HL-60/S4 (cell line): Measurements from ENCODE around the gene ADH7.
"Not testable (repeated sequence)": the region's sequence is repeated elsewhere in the genome, so short reads cannot be mapped to it uniquely, and the experiment has no call there.

Experiments used
- in situ Hi-C: fragments of 300-500 bp; cut with MboI; formaldehyde crosslinking; loops from 2 replicates; pipeline ENCODE4 v1.14.3; 2022; ENCODE audit warnings: low sequenced_read_pairs

The ADH7 gene

DNA sequence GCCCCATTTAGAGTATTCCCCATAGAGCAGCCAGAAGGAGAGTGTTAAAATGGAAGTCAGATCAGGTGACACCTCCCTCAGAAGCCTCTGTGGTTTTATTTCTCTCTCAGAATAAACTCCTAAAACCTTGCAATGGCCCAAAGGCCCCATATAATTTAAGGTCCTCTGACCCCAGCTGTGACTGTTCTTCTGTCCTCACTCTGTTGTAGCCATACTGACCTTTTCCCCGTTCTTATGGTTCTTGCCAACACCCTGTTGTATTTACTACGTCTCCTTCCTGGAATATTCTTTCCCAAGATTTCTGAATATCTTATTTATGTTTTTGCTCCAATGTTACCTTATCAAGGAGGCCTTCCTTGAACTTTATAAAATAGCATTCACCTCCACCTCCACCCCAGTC lies 18.0 kb downstream of the ADH7 start:
- in situ Hi-C loops = no loop called here

DNA sequence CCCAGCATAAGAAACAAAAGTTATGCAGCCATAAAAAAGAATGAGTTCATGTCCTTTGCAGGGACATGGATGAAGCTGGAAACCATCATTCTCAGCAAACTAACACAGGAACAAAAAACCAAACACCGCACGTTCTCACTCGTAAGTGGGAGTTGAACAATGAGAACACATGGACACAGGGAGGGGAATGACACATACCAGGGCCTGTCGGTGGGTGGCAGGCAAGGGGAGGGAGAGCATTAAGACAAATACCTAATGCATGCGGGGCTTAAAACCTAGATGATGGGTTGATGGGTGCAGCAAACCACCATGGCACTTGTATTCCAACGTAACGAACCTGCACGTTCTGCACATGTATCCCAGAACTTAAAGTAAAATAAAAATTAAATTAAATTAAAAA lies 19.4 kb downstream of the ADH7 start:
- in situ Hi-C loops = not testable (repeated sequence)

DNA sequence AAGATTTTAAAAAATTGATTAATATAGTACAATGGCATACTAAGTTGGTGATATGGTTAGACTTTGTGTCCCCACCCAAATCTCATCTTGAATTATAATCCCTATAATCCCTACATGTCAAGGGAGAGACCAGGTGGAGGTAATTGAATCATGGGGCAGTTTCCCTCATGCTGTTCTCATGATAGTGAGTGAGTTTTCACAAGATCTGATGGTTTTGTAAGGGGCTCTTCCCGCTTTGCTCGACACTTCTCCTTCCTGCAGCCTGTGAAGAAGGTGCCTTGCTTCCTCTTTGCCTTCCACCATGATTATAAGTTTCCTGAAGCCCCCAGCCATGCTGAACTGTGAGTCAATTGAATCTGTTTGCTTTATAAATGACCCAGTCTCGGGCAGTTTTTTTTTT lies 20.2 kb downstream of the ADH7 start:
- in situ Hi-C loops = not testable (repeated sequence)

DNA sequence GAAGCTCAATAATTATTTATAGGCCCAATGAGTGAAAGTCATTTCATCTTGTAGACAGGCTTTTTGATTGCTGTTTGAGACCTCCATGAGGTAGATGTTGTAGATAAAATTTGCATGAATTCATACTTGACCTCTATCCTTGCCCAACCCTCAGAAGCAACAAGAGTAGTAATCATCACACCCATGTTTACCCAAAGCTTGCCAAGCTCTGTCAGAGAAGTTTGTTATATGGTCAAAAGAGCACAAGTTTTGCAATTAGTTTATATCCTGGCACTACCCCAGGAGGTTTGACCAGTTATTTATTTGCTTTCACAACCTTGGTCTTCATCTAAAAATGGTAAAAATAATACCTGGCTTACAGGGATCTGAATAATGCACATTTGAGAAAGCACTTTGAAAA lies 20.7 kb downstream of the ADH7 start:
- in situ Hi-C loops = no loop called here

DNA sequence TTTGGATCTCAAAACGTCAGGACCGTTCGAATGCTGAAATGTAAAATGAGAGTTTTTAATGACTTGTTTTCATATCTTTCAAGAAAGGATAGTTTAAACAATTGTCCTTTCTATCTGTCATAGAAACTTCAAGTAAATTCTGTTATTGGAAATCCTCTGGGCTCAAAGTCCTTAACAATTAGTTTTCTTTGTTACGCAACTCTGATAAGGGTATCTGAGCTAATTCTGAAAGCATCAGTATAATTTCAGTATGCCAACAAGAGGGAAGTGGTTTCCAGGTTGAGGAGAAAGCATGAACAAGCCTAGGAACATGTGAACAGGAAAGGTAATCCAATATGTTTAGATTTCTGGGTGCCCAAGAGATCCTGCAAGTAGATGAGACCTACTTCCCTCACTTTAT lies 22.0 kb downstream of the ADH7 start:
- in situ Hi-C loops = no loop called here

DNA sequence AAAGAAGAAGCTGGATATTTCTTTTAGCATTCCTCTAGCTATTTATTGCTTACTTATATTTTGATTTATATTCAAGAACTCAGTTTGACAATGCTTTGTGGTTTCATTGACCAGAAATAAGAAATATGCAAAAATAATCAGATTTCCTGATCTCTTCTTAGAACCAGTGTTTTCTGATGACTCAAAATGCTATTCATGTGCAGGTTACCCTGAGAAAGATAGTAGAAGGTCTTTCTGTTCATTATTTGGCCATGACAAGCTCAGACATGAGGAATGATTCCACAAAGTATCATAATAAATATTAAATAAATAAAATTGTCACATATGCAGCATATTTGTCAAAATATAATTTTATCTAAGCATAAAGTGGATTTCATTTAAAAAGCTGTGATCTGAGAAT lies 24.1 kb downstream of the ADH7 start:
- in situ Hi-C loops = no loop called here

DNA sequence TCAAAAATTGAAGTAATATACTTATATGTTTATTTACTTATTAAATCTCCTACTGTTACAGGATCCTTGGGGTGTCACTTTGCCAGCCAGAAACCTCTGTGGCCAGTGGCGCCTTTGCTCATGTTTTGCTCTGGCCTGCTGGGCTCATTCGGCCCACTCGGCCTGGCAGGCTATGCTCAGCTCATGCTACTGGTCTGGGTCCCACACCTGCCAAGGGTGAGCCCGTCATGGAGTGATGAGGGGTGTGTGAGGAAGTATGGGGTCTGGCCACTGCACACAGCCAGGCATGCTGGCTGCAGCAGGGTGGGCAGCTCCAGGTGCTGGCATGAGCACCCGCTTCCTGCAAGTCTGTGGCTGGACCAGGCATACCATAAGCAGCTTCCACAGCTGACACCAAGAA lies 25.1 kb downstream of the ADH7 start:
- in situ Hi-C loops = no loop called here

DNA sequence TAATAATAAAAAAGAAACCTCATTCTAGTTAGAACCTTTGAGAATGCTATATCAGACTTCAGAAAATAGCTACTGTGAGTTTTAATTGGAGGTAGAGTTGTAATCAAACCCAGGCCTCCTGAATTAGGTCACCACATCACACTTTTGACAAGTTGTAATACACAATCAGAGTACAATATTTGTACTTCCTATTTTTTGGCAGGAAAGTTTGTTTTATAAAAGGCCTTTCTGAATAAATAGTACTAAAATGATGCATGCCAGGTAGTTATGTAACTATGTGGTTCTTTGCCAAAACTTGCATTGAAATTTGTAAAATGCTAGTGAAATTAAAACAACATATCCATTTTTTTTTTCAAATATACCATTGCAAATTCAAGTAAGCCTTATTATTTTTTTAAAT lies 26.8 kb downstream of the ADH7 start:
- in situ Hi-C loops = no loop called here

DNA sequence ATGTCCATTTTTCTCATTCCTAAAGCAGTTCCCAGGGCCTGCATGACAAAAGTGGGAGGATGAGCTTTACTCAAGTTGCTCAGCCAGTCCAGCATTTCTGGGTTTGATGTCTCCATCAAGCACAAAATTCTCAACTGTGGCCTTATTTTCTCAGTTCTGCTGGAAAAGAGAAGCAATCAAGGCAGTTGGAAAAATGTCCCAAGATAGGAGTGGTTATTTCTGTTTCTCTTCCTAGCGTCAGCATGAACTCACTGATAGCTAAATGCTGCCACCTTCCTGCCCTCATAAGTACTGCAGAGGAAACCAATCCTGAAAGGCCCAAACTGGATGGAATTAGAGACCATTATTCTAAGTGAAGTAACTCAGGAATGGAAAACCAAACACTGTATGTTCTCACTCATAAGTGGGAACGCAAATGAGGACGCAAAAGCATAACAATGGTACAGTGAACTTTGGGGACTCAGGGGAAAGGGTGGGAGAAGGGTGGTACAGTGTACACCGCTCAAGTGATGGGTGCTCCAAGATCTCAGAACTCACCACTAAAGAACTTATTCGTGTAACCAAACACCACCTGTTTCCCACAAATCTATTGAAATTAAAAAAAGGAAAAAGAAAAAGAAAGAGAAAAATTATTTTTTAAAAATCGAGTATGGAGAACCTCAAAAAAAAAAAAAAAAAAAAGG lies 29.6 kb downstream of the ADH7 start:
- in situ Hi-C loops = no loop called here

DNA sequence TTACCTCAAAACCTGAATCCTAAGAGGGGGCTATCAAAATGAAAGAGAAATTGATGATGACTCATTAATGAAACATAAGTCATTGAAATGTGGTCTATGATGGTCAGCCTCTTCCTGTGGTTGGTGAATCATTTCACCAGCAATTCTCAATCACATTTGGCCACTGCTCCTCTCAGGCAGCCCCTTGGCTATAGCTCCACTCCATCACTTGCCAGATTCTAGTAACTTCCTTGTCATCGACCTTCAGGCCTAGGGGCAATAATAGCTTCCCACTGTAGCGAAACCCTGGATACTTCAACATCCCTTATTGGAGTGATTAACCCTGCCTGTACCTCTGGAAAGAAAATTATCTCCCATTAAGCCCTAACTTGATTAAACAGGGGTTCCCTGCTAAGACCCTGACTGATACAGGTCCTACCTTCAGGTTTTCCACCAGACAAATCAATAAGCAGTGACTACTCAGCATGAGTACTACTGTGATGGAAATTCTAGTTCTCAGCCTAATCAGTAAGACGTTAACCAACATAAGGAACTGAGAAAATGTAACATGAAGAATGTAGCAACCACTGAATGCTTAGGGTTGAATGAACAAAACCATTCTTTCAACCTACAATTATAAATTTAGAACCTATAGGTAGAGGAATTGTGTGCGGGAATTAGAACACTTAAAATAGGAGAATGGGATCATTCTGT lies 30.4 kb downstream of the ADH7 start:
- in situ Hi-C loops = no loop called here

DNA sequence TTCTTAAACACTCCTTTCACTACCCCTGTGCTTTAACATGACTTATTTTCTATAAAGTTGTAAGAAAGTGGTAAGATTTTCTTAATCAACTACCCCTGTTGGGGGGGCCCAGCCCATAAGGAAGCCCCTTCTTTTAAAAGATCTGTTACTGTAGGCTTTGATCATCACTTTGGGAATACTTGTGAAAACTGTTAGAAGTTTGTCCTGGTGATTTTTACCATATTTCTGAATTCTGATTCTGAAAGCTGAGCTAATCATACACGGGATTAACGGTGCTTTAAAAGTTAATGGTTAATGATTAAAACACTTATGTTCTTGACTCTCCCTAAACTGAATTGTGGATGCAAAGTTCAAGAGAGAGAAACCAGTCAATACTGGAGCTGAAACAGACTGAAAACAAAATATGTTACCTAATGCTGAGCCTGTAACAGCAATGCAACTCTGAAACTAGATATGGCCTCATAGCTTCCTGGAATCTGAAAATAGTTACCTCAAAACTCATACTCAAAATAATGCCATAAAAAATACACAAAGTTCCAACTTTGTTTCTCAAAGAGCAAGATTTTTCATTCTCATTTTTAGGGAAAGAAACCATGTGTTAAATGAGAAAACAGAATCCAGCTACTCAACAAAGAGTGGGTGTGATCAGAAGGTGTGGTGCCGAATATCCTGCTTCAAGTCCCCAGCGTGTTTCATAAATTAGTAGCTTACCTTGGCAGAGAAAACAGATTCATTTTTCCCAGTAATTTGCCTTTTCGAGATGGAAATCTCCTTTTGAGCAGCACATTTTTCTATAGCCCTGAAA lies 31.6 kb downstream of the ADH7 start:
- in situ Hi-C loops = no loop called here

DNA sequence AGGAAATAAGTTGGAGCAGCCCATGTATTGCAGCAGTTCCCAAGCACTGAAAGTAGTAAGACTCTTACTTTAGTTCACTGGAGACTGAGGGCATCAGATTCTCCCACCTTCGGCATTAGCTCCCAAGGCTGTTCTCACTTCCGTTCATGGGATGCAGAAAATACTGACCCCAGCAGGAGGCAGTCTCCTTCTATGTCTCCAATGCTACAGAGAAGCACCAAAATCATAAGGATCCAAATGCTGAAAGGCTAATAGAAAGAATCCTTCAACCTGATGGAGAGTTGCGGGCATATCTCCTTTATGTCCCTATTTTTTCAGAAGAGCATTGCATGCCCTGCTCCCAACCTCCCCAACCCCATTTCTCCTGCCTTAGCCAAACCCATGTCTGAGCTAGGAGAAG lies 32.4 kb downstream of the ADH7 start:
- in situ Hi-C loops = no loop called here

DNA sequence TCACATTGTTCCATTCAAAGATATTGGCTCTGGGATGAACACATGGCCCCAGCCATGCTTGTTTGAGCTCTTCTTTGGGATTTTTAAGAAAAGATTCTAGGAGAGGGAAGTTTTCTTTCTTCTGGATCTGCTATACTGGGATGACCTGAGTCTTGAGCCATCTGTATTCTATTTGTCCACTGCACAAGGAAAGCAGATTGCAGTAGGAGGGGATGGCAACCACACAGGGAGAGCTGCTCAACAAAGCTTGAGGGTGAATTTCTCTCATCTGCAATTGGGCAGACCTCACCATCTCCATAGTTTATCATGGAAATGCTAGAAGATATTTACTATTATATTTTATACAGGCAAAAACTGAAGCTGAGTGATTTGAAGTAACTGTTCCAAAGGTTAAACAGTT lies 34.3 kb downstream of the ADH7 start:
- in situ Hi-C loops = no loop called here

DNA sequence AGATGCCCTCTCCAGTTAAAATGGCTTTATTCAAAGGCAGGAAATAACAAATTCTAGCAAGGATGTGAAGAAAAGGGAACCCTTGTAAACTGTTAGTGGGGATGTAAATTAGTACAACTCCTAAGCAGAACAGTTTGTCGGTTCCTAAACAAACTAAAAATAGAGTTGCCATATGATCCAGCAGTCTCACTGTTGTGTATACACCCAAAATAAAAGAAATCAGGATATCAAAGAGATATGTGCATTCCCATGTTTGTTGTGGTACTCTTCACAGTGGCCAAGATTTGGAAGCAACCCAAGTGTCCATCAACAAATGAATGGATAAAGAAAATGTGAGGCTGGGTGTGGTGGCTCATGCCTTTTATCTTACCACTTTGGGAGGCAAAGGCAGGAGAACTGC lies 36.1 kb downstream of the ADH7 start:
- in situ Hi-C loops = no loop called here

DNA sequence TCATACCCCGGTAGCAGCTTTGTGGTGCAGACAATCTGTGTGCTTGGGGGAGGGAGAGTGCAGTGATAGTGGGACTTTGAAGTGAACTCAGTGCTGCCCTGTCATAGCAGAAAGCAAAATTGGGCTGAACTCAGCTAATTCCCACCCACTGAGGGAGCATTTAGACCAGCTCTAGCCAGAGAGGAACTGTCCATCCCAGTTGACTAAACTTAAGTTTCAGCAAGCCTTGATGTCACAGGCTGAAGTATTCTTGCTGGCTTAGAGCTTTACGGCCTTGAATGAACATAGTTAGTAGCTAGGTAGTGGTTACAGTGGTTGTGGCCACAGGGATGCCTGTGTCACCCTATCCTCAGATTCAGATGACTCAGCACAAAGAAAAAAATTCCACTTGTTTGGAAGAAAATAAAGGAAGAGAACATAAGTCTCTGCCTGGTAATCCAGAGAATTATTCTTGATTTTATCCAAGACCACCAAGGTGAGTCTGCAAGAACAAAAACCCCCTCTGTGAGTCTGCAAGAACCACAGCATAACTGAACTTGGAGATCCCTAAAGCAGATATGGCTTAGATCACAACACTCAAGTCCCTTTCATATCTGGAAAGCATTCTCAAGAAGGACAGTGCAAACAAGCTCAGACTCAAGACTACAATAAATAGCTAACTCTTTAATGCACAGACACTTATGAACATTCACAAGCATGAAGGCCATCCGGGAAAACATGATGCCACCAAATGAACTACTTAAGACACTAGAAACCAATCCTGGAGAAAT lies 39.4 kb downstream of the ADH7 start:
- in situ Hi-C loops = no loop called here

DNA sequence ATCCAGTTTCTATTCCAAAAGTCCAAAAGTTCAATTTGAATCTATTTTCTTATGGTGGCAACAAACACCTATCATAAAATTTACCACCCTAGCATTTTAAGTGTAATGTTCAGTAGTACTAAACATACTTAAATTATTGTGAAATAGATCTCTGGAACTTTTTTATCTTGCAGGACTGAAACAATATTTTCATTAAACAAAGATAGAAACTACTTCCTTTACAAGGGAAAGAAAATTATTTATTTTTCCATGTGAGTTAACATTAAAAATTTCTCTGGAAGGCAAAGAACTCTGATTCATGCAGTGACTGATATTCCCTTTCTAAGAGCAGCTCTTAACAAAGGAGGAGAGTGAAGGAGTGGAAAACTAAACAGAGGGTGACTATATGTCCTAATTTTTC lies 40.2 kb downstream of the ADH7 start:
- in situ Hi-C loops = no loop called here

DNA sequence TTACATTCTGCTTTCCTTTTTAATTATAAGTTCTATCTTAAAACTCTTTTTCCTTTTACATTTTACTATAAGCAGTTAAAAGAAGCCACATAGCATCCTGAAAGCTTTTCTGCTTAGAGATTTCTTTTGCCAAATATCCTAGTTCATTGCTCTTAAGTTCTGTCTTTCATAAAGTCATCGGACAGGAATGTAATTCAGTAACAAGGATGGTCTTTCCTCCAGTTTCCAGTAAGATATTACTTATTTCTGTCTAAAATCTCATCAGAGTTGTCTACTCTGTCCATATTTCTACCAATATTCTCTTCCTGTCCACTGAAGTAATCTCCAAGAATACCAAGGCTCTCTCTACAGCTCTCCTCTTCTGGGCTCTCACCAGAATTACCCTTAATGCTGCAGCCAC lies 45.1 kb downstream of the ADH7 start:
- in situ Hi-C loops = no loop called here

DNA sequence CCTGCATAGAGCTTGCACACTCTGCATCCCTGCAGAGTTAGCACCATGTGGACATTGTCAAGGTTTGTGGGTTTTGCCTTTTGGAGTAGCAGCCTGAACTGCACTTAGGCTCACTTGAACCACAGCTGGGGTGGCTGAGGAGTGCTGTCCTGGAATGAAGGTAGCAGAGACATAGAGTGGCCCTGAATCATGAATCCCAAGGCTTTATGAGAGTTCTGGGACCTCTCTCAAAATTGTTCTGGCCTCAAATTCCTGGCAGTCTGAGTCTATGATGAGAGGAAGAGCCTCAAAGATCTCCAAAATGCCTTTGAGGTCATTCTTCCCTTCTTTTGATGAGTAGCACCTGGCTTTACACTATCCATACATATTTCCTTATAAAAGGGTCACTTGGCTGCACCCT lies 45.5 kb downstream of the ADH7 start:
- in situ Hi-C loops = no loop called here

DNA sequence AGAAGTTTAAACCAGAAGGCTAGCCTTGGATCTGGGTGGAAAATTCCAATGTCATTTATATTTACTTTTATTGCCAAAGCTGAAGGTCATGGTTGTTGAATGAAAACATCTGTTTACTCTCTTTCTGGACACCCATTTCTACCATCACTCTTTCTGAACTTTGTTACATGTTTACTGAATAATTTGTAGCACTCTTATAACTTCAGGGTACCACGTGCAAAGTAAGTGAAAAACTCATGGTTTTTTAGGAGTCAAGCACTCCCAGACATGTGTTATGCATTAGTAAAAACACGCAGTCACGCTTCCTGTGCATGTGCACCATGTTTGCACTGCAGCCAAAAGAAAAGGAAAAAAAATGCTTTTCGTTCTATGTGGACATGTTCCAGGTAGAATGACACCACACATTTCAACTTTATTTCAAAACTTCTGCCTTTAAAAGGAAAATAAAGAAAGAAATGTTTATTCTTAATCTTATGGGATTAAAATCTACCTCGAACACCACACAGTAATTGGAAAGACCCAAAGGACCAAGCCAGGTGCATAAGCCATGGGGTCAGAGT lies 51.2 kb downstream of the ADH7 start:
- in situ Hi-C loops = no loop called here

DNA sequence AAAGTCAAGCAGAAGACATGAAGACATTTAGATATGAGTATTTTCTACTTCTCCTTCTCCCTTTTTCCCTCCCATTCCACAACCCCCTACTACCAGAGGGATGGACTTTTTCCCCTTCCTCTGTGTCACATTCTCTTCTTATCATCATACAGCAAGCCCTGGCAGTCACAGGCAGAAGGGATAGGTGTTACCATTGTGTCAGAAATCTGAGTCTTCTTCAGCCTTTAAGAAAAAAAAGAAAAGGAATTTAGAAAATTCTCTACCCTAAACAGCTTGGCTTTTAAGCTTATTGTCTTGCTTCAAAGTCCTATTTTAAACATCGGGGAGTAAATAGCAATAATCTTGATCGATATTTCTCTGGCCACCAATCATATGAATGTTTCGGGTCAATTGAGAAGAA lies 51.7 kb downstream of the ADH7 start:
- in situ Hi-C loops = no loop called here

DNA sequence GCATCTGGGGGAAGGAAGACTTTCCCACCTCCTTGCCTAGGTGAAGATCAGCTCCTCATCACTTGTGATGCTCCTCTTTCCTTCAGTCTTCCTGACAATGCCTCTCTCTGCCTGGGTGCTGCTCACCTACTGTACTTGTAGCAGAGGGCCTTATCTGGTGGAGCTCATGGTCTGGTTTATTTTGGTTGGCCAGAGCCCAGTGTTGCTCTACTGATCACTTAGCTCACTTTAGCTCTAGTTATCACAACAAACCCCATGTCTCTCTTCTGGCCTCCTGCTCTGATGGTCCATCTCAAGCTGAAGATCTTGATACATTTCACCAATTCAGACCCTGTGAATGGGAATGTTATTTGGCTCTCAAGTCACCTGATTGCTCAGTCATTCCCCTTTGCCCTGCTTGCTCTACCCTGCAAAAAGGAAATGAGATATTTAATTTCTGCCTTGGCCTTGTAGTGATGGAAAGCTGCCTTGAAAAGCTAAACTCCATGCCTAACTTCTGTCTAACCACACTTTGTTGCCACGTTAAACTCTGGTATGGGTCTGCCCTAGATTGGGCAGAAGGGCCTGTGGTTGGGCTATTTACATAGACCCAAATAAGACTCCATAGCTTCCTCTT lies 52.3 kb downstream of the ADH7 start:
- in situ Hi-C loops = no loop called here
